Mesodermal cell (in vitro differentiated cells): Measurements from ENCODE around the gene ALDH1A1.
A peak's percentile ranks its signal among the peaks of the same experiment; 100 is the strongest.
"Not testable (repeated sequence)": the region's sequence is repeated elsewhere in the genome, so short reads cannot be mapped to it uniquely, and the experiment has no call there.

Experiments
- H3K27ac ChIP-seq: 2 replicates; pipeline ENCODE4 v1.7.0; 2013; ENCODE audit warnings: mild to moderate bottlenecking, low read depth, low read length, moderate library complexity; ENCODE audit not compliant: severe bottlenecking
- H3K36me3 ChIP-seq: 2 replicates; pipeline ENCODE4 v1.7.1; 2013; ENCODE audit warnings: mild to moderate bottlenecking, low read length, moderate library complexity; ENCODE audit not compliant: control insufficient read depth, insufficient read depth
- H3K4me1 ChIP-seq: one replicate; pipeline ENCODE4 v1.7.1; 2013; ENCODE audit warnings: mild to moderate bottlenecking, low read length; ENCODE audit not compliant: insufficient read depth, control insufficient read depth, poor library complexity, severe bottlenecking
- H3K4me3 ChIP-seq: 2 replicates; pipeline ENCODE4 v1.7.0; 2013; ENCODE audit warnings: low read length, control low read depth, mild to moderate bottlenecking; ENCODE audit not compliant: insufficient read depth, poor library complexity, severe bottlenecking; ENCODE audit errors: extremely low read depth
- H3K9me3 ChIP-seq: 2 replicates; pipeline ENCODE4 v1.7.1; 2013; ENCODE audit warnings: mild to moderate bottlenecking, low read length, moderate library complexity; ENCODE audit not compliant: control insufficient read depth
- WGBS, 2 experiments: methylation state at CpG; one replicate each; pipeline ENCODE4 v1.1.5; 2013; ENCODE audit warnings: missing lambda C conversion rate in 2 of 2; ENCODE audit not compliant: insufficient coverage in 2 of 2; 5-methylcytosine and 5-hydroxymethylcytosine counted together

The ALDH1A1 gene

GRCh38 chr9:72873456-72873855, 79.4 kb downstream of the ALDH1A1 start:
- no peaks in the 10 kb centered on the region for H3K9me3 ChIP-seq
- H3K4me3 ChIP-seq, result no peak overlapping the region
- WGBS, 2 experiments, result no CpG with 5 or more reads among the region's 1 CpG

GRCh38 chr9:72872718-72873117, 80.1 kb downstream of the ALDH1A1 start:
- WGBS, 2 experiments, result 100% methylated on average over 1 to 2 of the region's 2 CpGs

More at GRCh38 chr9:72873456-72873855, 79.4 kb downstream of the ALDH1A1 start:
- Histone ChIP-seq H3K27ac (no peak overlapping the region), H3K4me1 (no peaks in the 10 kb centered on the region), H3K36me3 (no peaks in the 10 kb centered on the region)

GRCh38 chr9:72871685-72872084, 81.2 kb downstream of the ALDH1A1 start:
- no peak overlapping the region for H3K27ac ChIP-seq
- H3K36me3 ChIP-seq, result no peaks in the 10 kb centered on the region
- 29% methylated on average over 1 of the region's 3 CpGs; no CpG with 5 or more reads in 1 of the 2 experiments for WGBS, 2 experiments
- H3K4me1 ChIP-seq, result no peaks in the 10 kb centered on the region
- no peaks in the 10 kb centered on the region for H3K9me3 ChIP-seq
- no peak overlapping the region for H3K4me3 ChIP-seq

More at GRCh38 chr9:72872718-72873117, 80.1 kb downstream of the ALDH1A1 start:
- Histone ChIP-seq H3K4me1 (no peaks in the 10 kb centered on the region), H3K27ac (no peak overlapping the region), H3K9me3 (no peaks in the 10 kb centered on the region), H3K36me3 (no peaks in the 10 kb centered on the region), H3K4me3 (no peak overlapping the region)

DNA sequence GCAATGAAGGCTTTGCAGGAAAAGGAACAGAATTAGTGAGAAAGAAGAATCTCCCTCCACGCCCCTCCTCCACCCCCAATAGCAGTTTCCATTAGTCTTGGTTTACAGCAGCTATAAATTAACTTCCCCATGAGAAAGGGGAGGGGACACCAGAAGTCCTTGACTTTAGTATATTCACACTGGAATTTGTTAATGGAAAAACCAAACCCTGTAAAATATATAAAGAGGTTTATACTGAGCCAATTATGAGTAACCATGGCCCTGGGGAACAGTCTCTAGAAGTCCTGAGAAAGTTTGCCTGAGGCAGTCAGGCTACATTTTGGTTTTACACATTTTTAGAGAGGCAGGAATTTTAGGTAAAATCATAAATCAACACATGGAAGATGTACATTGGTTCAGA, 88.5 kb downstream of the ALDH1A1 start:
- no peaks in the 10 kb centered on the region for H3K36me3 ChIP-seq
- H3K4me3 ChIP-seq, result no peak overlapping the region
- WGBS, 2 experiments, result no CpG with 5 or more reads among the region's 1 CpG
- H3K9me3 ChIP-seq, result no peaks in the 10 kb centered on the region
- no peaks in the 10 kb centered on the region for H3K4me1 ChIP-seq
- H3K27ac ChIP-seq, result no peak overlapping the region

DNA sequence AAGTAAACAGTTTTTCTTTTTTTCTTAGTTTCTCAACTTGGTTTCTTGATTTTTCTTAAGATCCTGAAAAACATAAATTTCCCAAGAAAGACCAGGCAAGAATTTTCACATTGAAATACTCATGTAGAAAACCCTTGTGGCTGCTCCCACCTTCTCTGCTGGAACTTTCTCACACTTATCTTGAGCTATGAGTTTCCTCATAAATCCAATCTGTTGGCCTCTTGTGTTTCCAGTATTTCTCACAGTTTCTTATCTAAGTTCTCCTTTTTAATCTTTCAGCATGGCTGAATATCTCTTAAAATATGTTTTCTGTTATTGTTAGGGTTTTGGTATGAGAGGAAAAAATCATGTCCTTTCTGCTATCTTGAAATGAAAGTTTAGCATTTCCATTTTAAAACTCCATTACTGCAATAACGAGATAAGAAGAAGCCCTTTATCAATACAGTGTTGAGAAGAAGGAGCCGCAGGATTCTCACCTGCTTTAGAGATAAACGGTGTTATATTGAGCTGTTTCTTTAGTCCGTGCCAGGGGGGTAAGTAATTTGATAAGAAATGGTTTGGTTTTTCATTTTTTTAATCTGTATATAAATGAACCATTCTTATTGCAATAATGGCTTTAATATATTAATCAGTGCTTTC, 89.3 kb downstream of the ALDH1A1 start:
- WGBS, 2 experiments, result 67% methylated on average over 2 of the region's 4 CpGs; no CpG with 5 or more reads in 1 of the 2 experiments
- Histone ChIP-seq H3K9me3 (no peaks in the 10 kb centered on the region), H3K27ac (no peak overlapping the region), H3K36me3 (no peaks in the 10 kb centered on the region), H3K4me3 (no peak overlapping the region), H3K4me1 (no peaks in the 10 kb centered on the region)

GRCh38 chr9:72862788-72863187, 90.1 kb downstream of the ALDH1A1 start:
- 80% methylated on average over 1 of the region's 7 CpGs; no CpG with 5 or more reads in 1 of the 2 experiments for WGBS, 2 experiments
- H3K4me1 ChIP-seq, H3K4me3 ChIP-seq, H3K36me3 ChIP-seq, H3K9me3 ChIP-seq, H3K27ac ChIP-seq: not testable (repeated sequence)

DNA sequence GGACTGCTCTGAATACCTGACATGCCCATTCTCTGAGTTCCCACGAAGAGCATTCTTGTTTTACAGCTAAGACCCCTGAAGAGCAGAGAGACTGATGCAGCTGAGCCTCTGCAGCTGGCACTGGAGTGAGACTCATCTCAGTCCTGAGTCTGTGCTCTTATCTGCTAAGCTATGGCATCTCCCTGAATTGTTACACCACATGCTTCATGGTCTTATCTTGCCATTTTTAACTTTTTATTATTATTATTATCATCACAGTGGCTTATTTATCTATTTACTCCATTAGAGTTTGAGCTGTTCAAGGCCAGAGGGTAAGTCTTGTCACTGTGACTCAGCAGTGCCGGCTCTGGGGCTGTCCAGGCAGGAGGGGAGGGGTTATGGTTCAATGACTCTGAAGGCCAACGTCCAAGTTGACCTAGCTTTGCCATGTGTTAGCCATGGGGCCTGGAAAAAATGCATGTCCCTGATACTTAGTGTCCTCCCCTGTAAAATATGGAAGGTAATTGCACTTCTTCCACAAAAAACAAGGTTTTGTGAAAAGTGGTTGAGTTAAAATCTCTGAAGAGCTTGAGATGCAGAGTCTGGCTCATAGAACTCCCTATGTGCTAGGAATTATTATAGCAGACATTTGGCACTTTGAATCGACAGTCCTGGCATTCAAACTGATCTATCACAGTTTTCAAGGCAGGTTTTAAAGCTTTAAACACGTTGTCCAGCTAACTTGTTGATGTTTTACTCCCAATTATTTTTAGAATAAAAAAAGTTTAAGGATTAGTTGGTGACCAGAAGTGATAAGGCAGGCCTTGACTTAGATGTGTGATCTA, 94.6 kb downstream of the ALDH1A1 start:
- peaks cover 12% of the 10 kb centered on the region for H3K4me1 ChIP-seq
- H3K9me3 ChIP-seq, result no peaks in the 10 kb centered on the region
- H3K27ac ChIP-seq, result peak overlapping the region; percentile 91
- no peak overlapping the region for H3K4me3 ChIP-seq
- 55 to 65% methylated on average over 4 of the region's 5 CpGs for WGBS, 2 experiments
- no peaks in the 10 kb centered on the region for H3K36me3 ChIP-seq

- WGBS, 2 experiments, result 67 to 100% methylated on average over 1 to 2 of the region's 2 CpGs
- H3K9me3 ChIP-seq, result no peaks in the 10 kb centered on the region
- no peak overlapping the region for H3K4me3 ChIP-seq
- peak overlapping the region; percentile 91 for H3K27ac ChIP-seq
- no peaks in the 10 kb centered on the region for H3K36me3 ChIP-seq
- peaks cover 12% of the 10 kb centered on the region for H3K4me1 ChIP-seq
Observed at GRCh38 chr9:72857624-72857996, 95.2 kb downstream of the ALDH1A1 start.

DNA sequence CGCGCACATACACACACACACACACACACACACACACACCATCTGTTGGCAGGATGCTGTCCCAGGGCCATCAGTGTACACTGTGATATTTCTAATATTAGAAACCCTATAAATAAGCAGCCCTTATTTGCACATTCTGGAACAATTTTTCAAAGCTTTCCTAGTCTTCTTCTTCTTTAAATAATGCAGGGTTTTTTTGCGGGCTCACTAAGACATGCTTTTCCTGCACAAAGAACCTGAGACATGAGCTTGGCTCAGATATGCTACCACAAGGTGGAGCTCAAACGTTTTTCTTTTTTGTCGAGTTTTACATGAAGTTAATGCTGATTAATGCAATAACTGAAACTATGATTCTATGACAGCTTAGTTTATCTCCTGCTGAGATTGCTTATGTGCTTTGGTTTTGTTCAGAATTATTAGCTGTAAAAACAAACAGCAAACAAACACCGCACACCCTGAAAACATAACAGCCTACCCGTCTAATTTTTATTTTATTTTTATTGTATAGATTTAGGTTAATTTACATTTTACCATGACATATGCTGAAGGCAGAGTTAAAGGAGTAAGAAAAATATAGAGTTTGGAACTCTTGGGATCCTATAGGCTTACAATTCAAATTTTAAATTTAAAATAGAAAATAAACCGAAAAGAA, 95.8 kb downstream of the ALDH1A1 start:
- 52 to 100% methylated on average over 1 to 3 of the region's 8 CpGs for WGBS, 2 experiments
- H3K27ac ChIP-seq, result peak overlapping the region; percentile 91

DNA sequence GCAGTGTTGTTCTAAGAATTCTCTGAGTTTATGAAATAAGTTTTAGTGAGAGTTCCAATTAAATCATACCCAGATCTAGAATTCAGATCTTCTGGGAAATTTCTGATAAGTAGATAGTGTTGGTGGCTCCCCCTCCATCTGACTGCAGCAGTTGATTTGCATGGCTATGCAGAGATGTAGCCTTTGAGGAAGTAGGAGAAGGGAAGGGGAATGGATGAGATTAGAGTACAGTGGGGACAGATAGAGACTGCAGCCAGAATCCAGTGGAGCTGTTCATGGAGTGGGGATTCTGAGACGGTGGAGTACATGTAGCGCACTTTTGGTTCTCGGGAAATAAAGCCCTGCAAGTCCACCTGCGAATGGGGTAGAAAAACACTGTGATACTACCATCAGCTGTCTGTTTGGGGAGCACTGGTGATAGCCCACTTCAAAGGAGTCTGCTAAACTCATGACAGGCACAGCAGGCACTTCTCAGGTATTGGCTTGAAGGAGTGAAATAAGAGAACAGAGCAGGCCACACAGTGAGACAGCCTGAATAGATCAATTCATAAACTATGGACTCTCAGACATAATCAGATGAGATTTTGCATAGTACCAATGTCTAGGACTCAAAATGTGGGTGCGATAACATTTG, 96.8 kb downstream of the ALDH1A1 start:
- 84 to 86% methylated on average over 4 of the region's 5 CpGs for WGBS, 2 experiments
- no peak overlapping the region for H3K4me3 ChIP-seq
- peaks cover 12% of the 10 kb centered on the region for H3K4me1 ChIP-seq
- no peak overlapping the region for H3K27ac ChIP-seq
- no peaks in the 10 kb centered on the region for H3K36me3 ChIP-seq
- no peaks in the 10 kb centered on the region for H3K9me3 ChIP-seq

More for the DNA sequence above, 95.8 kb downstream of the ALDH1A1 start:
- Histone ChIP-seq H3K4me3 (no peak overlapping the region), H3K36me3 (no peaks in the 10 kb centered on the region), H3K4me1 (peaks cover 12% of the 10 kb centered on the region), H3K9me3 (no peaks in the 10 kb centered on the region)
